ENCODE results near the gene POLR2E. TPM values are rescaled to one million over a fixed set of nuclear protein-coding genes. Genes with fewer than 3 reads are reported as not detected.

Gene POLR2E
- total RNA-seq, 1 experiment from 2014 or later = 128 TPM

DNA sequence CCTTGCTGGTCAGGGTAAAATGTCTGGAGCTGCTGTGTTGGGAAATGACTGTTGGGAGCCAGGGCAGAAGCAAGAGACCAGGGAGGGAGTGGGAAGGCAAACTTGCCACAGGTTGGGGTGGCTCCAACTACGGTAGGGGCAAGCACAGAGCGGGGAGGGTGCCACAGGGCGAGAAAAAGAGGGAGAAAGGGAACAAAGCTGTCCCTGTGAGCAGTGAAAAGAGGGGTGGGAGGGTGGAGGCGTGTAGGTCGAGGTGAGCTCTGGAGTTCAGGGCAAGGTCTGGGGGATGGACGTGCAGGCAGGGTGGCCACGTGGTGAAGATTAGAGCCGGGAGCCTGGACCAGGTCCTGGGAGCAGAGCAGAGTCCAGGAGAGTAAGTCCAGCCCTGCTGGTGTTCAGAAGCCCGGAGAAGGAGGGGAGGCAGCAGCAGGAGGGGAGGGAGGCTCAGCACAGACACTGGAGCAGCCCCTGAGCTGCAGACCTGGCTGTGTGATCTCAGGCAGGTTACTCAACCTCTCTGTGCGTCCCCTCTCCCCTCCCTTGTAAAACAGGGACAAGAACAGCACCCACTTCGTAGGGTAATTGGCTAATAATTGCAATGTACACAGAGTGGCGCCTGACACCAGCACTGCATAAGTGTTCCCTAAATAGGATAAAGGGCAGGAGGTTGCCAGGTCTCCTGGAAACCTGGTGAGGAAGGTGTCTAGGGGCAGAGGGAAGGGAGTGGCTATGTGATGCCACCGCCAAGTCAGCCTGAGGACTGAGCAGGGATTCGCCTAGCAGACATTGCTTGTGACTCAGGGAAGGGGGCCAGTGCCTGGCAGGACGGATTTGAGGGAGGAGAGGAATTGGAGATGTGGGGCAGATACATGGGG lies 3.2 kb upstream of the POLR2E start:
- DNase-seq (ENCODE audit: low read depth) = no peak

DNA sequence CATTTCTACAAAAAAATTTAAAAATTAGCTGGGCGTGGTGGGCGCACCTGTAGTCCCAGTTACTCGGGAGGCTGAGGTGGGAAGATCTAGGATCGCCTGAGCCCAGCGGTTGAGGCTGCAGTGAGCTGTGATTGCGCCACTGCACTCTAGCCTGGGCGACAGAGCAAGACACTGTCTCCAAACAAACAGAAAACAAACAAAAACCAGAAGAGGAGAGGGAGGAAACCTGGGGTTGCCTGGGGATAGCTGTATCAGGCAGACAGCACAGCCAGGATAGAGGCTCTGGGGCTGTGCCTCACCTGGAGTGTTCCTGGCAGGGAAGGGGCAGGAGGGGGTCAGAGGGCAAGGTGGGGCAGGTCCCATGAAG lies 2.6 kb upstream of the POLR2E start:
- DNase-seq (ENCODE audit: low read depth) = no peak

- no peak for DNase-seq (ENCODE audit: low read depth)
Measured at GRCh38 chr19:1094655-1094977, 559 bp downstream of the POLR2E start.

GRCh38 chr19:1093811-1094553 lies 1.2 kb downstream of the POLR2E start:
- DNase-seq (ENCODE audit: low read depth) = no peak

DNA sequence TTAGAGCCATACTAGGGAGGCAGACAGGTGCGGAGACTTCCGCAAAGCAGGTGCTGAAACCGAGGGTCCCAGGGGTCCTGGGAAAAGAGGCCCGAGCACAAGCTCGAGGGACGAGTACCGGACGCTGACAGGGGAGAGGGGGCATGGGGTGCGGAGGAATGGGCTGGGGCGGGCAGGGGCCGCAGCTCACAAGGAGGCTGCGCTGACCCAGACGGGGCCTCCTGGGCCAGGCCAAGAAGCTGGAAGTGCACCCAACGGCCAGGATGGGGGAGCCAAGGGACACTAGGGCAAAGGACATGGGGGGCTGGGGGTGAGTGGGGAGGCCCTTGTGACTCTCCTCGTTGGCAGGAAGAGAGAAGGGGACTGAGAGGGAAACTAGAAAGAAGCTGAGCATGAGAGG lies 1.8 kb downstream of the POLR2E start:
- no peak for DNase-seq (ENCODE audit: low read depth)

GRCh38 chr19:1091544-1092175 lies 3.5 kb downstream of the POLR2E start:
- no peak for DNase-seq (ENCODE audit: low read depth)

GRCh38 chr19:1090731-1091543 lies 4.2 kb downstream of the POLR2E start:
- DNase-seq (ENCODE audit: low read depth) = no peak

DNA sequence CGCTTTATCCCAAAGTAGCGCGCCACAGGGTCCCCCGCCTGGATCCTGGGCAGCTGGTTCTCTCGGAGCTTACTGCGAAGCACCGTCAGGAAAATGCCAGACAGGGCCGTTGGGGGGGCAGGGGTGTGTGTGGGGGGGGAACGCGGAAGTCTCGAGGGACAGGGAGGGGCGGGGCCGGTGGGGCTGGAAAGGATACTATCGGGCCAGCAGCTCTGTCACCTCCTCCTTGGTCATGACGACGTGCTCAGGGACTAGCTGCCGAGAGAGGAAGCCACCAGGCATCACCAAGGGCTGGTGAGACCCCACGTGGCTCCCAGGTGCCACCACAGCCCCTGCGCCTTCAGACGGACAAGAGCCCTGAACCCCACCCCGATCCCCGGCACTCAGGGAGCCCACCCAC lies 5.3 kb downstream of the POLR2E start:
- no peak for DNase-seq (ENCODE audit: low read depth)

DNA sequence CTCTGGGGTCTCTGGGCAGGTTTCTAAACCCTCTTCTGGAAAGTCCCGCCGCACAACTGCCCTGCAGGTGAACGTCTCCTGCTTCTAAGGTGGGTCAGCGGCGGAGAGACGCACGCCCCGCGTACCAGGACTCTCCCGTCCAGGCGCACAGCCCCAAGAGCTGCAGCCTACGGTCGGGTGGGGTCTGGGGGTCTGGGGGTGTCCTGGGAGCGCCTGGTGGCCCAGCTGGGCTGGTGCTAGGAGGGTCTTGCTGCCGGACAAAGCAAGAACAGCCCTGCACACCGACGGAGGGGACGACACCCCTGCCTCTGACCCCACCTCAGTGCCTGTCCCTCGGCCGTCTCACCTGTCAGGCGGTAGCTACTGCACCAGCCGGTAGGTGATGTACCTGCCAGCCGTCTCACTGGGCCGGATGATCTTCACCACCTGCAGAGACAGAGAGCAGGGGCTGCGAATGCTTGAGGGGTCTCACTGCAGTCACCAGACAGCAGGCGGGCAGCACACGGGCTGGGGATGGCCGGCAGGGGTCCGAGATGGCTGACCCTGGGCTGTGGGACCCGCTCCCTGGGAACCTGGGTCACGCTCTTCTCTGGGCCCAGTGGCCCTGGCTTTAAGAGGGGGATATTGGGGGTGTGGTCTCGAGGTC lies 5.9 kb downstream of the POLR2E start:
- no peak for DNase-seq (ENCODE audit: low read depth)

DNA sequence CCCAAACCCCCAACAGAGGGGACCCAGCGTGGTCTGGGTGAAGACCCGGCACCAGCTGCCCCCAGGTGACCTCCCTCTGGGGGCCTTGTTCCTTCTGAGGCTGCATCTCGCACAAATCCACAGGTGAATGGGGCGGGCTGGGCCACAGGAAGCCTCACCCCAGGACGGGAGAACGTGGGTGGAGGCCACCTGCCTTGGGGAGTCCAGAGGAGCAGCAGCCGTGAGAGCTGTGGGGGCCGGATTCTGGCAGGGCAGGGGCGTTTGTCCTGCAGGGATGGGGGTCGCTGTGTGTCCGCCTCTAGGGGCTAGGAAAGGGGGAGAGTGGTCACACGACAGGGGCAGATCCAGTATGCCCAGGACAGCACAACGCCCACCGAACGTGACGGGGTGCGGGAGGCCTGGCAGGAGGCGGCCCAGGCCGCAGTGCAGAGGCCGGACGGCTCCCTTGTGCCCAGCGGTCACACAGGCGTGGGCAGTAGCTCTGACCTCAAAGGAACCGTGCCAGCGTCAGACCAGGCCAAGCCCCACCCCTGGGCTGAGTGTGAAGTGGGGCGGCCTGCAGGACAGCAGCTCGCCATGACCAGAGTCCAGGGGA lies 6.7 kb downstream of the POLR2E start:
- DNase-seq (ENCODE audit: low read depth) = no peak

- no peak for DNase-seq (ENCODE audit: low read depth)
Measured at GRCh38 chr19:1087813-1088415, 7.3 kb downstream of the POLR2E start.

GRCh38 chr19:1086613-1087012 lies 8.6 kb downstream of the POLR2E start:
- no peak for DNase-seq (ENCODE audit: low read depth)

DNA sequence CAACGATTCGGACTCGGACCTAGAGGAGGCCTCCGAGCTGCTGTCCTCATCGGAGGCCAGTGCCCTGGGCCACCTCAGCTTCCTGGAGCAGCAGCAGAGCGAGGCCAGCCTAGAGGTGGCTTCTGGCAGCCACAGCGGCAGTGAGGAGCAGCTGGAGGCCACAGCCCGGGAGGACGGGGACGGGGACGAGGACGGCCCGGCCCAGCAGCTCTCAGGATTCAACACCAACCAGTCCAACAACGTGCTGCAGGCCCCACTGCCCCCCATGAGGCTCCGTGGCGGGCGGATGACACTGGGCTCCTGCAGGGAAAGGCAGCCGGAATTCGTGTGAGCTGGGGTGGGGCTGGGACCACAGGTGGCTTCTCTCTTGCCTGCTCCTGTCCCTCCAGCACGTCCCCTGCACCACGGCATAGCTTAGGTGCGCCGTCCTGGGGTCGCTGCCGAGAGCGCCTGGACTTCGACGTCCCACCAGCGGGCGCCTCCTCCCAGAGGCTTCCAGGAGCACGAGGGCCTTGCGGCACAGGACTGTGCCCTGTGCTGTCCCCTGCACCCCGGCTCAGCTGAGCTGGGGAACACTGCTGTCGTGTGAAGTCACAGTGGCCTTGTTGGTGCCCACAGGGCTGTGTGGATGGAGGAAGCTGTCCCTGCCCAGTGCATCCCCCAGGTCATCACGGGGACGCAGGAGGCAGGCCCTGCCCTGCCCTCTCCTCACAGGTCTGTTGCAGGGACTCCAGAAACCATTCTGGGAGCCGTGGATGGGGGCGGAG lies 9.3 kb downstream of the POLR2E start:
- DNase-seq (ENCODE audit: low read depth) = no peak

DNA sequence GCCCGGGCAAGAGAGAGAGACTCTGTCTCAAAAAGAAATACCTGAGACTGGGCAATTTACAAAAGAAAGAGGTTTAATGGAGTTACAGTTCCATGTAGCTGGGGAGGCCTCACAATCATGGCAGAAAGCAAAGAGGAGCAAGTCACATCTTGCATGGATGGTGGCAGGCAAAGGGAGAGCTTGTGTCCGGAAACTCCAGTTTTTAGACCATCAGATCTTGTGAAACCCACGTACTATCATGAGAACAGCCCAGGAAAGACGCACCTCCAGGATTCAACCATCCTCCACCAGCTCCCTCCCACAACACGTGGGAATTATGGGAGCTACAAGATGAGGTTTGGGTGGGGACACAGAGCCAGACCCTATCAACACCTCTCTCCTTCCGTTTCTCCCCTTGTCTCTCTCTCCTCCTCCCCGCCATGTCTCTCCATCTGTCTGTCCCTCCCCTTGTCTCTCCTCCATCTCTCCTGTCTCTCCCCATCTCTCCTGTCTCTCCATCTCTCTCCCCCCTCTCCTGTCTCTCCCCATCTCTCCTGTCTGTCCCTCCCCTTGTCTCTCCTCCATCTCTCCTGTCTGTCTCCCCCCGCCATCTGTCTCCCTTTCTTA lies 10.0 kb downstream of the POLR2E start:
- DNase-seq (ENCODE audit: low read depth) = no peak

- no peak for DNase-seq (ENCODE audit: low read depth)
Measured at GRCh38 chr19:1084024-1084868, 10.9 kb downstream of the POLR2E start.

DNA sequence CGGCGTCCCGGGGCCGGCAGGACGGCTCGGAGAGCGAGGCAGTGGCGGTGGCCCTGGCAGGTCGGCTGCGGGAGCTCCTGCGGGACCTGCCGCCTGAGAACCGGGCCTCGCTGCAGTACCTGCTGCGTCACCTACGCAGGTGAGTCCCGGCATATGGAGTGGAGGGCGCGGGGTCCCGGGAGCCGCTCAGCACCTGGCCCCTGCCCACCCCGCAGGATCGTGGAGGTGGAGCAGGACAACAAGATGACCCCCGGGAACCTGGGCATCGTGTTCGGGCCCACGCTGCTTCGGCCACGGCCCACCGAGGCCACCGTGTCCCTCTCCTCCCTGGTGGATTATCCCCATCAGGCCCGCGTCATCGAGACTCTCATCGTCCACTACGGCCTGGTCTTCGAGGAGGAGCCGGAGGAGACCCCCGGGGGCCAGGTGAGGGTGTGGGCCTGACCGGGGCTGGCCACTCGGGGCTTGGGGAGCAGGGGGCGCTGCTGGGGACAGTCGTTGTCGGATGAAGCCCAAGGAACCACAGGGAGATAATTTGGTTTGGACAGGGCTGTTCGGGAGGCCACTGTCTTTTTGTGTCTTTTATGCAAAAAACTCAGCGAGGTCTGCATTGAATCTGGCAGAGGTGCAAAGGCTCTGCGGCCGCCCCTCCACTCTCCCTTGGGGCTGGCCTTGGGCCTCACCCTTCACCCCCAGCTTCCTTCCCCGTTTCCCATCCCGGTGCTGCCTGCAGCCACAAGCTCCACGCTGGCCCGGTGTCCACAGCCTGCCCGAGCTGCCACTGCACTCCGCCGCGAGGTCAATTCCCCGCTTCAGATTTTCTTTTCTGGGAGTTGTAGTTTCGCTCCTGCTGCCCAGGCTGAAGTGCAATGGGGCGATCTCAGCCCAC lies 12.0 kb downstream of the POLR2E start:
- no peak for DNase-seq (ENCODE audit: low read depth)

DNA sequence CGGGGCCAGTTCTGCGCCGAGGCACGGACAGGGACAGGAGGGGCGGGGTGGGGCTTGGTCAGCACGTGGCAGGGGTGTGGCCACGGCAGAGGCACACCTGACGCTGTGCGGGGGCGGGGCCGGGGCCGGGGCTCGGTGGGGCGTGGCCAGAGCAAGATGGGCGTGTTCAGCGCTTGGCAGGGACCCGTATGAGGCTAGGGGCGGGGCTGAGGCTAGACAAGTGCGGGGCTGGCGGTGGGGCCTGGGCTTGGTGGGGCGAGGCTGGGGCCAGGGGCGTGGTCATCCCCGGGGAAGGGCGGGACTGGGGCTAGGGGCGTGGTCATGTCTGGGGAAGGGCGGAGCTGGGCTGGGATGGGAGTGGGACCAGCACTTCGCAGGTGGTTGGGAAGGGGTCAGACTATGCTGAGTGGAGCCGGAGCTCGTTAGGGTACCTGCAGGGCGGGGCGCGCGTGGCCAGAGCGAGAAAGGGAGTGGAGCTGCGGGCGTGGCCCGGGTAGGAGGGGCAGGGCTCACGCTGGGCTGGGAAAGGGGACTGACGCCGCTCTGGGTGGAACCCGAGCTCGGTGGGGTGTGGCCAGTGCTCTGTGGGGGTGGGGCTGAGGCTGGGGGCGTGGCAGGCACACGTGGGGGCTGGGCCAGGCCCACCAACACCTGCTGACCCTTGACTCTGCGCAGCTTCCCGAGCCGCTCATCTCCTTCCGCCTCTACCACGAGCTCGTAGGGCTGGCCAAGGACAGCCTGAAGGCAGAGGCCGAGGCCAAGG lies 12.8 kb downstream of the POLR2E start:
- DNase-seq (ENCODE audit: low read depth) = peak; percentile 57

Data from RPMI7951 (cell line).